DOHH2 (cell line): ENCODE data around the gene KCNK15.
A peak's percentile ranks its signal among the peaks of the same experiment; 100 is the strongest.

Source experiments
- H3F3A ChIP-seq: fragments of 200-600 bp; sonication (generic), shearing (Covaris generic); 2 replicates; pipeline ENCODE4 v1.6.0; 2016; ENCODE audit warnings: antibody characterized with exemption, mild to moderate bottlenecking; ENCODE audit not compliant: control insufficient read depth, insufficient read depth
- H3K27ac ChIP-seq: fragments of 200-600 bp; sonication (generic); 2 replicates; pipeline ENCODE4 v1.5.1; 2014; ENCODE audit warnings: low read depth, mild to moderate bottlenecking, low read length, moderate library complexity
- H3K27me3 ChIP-seq: fragments of 200-600 bp; sonication (generic); 2 replicates; pipeline ENCODE4 v1.6.1; 2014; ENCODE audit warnings: mild to moderate bottlenecking, low read length, mixed read lengths; ENCODE audit not compliant: control insufficient read depth
- H3K36me3 ChIP-seq: fragments of 200-600 bp; sonication (generic); 2 replicates; pipeline ENCODE4 v1.6.1; 2014; ENCODE audit warnings: mild to moderate bottlenecking, low read length, moderate library complexity, mixed read lengths; ENCODE audit not compliant: control insufficient read depth
- H3K4me1 ChIP-seq: fragments of 200-600 bp; sonication (generic); 2 replicates; pipeline ENCODE4 v1.6.1; 2014; ENCODE audit warnings: mild to moderate bottlenecking, low read length, mixed read lengths; ENCODE audit not compliant: control insufficient read depth
- H3K4me2 ChIP-seq: fragments of 200-600 bp; sonication (generic); 2 replicates; pipeline ENCODE4 v1.6.0; 2014; ENCODE audit warnings: mild to moderate bottlenecking, low read length, moderate library complexity
- H3K4me3 ChIP-seq: fragments of 200-600 bp; sonication (generic); 2 replicates; pipeline ENCODE4 v1.5.1; 2014; ENCODE audit warnings: mild to moderate bottlenecking, low read length, mixed read lengths
- H3K79me2 ChIP-seq: fragments of 200-600 bp; sonication (generic); 2 replicates; pipeline ENCODE4 v1.6.1; 2014; ENCODE audit warnings: mild to moderate bottlenecking, low read length, mixed read lengths; ENCODE audit not compliant: control insufficient read depth
- H3K9me2 ChIP-seq: fragments of 200-600 bp; sonication (generic); replicated peaks from 2 replicates; pipeline ENCODE4 v1.6.1; 2014; ENCODE audit warnings: mild to moderate bottlenecking, low read length, mixed read lengths; ENCODE audit not compliant: control insufficient read depth
- H3K9me3 ChIP-seq: fragments of 200-600 bp; sonication (generic); 2 replicates; pipeline ENCODE4 v1.6.1; 2014; ENCODE audit warnings: antibody characterized with exemption, low read length, mixed read lengths; ENCODE audit not compliant: control insufficient read depth, insufficient read depth
- H4K20me1 ChIP-seq: fragments of 200-600 bp; sonication (generic); 2 replicates; pipeline ENCODE4 v1.6.0; 2014; ENCODE audit warnings: low read depth, mild to moderate bottlenecking, antibody characterized with exemption, low read length, moderate library complexity; ENCODE audit not compliant: control insufficient read depth, insufficient read depth
- CTCF ChIP-seq: fragments of 200-600 bp; sonication (generic); IDR thresholded peaks from one replicate; pipeline ENCODE4 v1.5.1; 2014; ENCODE audit warnings: antibody characterized with exemption, mild to moderate bottlenecking, low read depth, low read length; ENCODE audit not compliant: poor library complexity, severe bottlenecking
- EZH2phosphoT487 ChIP-seq: fragments of 200-600 bp; sonication (generic); IDR thresholded peaks from 2 replicates; pipeline ENCODE4 v1.6.1; 2017; ENCODE audit warnings: borderline replicate concordance, mild to moderate bottlenecking, antibody characterized with exemption, low read length, moderate library complexity, mixed read lengths

The KCNK15 gene

DNA sequence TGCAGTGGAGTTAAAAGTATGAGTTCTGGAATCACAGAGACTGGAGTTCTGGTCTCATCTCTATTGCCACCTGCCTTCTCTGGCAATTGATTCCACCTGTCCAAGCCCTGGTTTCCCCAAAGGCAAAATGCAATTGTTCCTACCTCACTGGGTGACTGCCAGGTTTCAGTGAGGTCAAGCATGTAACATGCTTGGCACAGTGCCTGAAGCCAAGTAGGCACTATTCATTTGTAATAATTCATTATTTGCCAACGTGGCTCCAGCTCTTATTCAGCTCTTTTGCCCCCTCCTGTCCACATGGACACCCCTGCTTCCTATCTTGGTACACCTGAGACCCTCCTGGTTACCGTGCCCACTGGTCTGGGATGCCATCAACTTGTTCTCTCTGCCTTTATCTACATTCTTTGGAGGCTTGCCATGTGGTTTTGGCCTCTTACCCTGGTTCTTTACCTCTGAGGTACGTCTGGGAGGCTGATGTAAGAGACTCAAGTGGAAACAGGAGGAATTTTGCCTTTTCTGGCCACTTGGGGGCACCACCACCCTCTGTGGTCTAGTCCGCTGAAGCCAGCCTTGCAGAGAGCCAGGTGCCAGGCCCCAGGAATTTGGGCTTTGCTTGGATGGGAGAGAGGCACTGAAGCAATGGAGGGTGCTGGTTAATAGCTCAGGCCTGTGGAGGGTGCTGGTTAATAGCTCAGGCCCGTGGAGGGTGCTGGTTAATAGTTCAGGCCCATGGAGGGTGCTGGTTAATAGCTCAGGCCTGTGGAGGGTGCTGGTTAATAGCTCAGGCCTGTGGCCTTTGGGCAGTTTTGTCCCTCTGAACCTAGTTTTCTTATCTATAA, 1.7 kb downstream of the KCNK15 start:
- TF ChIP-seq EZH2phosphoT487 (no peak), CTCF (peak; percentile 85)
- no peak overlapping the region for H3K4me3 ChIP-seq
- H3K4me2 ChIP-seq, result no peak overlapping the region

DNA sequence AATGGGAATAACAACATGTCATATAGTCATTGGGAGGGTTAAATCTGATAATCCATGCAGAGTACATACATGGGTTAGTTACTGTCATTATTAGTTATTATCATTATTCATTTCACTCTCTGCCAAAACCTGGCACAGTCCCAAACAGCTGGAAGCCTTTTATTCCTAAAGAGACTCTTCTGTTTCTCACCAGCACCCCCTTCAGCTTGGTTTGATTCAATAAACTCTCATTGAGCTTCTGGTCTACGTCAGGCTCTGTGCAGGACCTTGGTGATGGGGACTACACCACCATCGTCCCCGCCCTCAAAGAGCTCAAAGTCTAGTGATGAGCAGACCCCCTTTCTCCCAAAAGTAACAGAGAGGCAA, 2.3 kb downstream of the KCNK15 start:
- no peak overlapping the region for H3K4me3 ChIP-seq
- no peaks in the 10 kb centered on the region for H3K79me2 ChIP-seq
- H4K20me1 ChIP-seq, result no peaks in the 10 kb centered on the region
- H3K9me2 ChIP-seq, result no peaks in the 10 kb centered on the region
- TF ChIP-seq EZH2phosphoT487 (no peak), CTCF (no peak)
- H3K9me3 ChIP-seq, result no peaks in the 10 kb centered on the region
- peaks cover 21% of the 10 kb centered on the region for H3K27me3 ChIP-seq
- H3K4me2 ChIP-seq, result no peak overlapping the region
- H3K36me3 ChIP-seq, result no peaks in the 10 kb centered on the region
- no peaks in the 10 kb centered on the region for H3F3A ChIP-seq
- H3K27ac ChIP-seq, result no peak overlapping the region
- H3K4me1 ChIP-seq, result peaks cover 8% of the 10 kb centered on the region; the same call in 1 of the 2 replicates

More for the DNA sequence above, 1.7 kb downstream of the KCNK15 start:
- H3K27ac ChIP-seq, result no peak overlapping the region
- H3K9me3 ChIP-seq, result no peaks in the 10 kb centered on the region
- H3F3A ChIP-seq, result no peaks in the 10 kb centered on the region
- H3K4me1 ChIP-seq, result peaks cover 8% of the 10 kb centered on the region; the same call in 1 of the 2 replicates
- H3K79me2 ChIP-seq, result no peaks in the 10 kb centered on the region
- peaks cover 21% of the 10 kb centered on the region for H3K27me3 ChIP-seq
- no peaks in the 10 kb centered on the region for H3K9me2 ChIP-seq
- H4K20me1 ChIP-seq, result no peaks in the 10 kb centered on the region
- no peaks in the 10 kb centered on the region for H3K36me3 ChIP-seq

GRCh38 chr20:44750081-44750805, 4.6 kb downstream of the KCNK15 start:
- Histone ChIP-seq H3F3A (no peaks in the 10 kb centered on the region), H3K4me2 (no peak overlapping the region)
- TF ChIP-seq CTCF (no peak), EZH2phosphoT487 (no peak)

More at GRCh38 chr20:44750081-44750805, 4.6 kb downstream of the KCNK15 start:
- Histone ChIP-seq H3K4me1 (peaks cover 8% of the 10 kb centered on the region; the same call in 1 of the 2 replicates), H3K4me3 (no peak overlapping the region), H3K9me3 (no peaks in the 10 kb centered on the region), H3K79me2 (no peaks in the 10 kb centered on the region), H4K20me1 (no peaks in the 10 kb centered on the region), H3K9me2 (no peaks in the 10 kb centered on the region), H3K36me3 (no peaks in the 10 kb centered on the region), H3K27ac (no peak overlapping the region), H3K27me3 (peaks cover 18% of the 10 kb centered on the region)
